HK-2 (cell line): ENCODE measurements around the gene CDON.

Experiments
- DNase-seq: peaks from one replicate; pipeline ENCODE4 v3.0.0-alpha.2; 2018; ENCODE audit not compliant: unreplicated experiment

CDON gene

GRCh38 chr11:126062679-126063506, at the start of gene CDON:
CDON (minus strand) TSS chr11:126062866; CDS start chr11:126023476, 39,390 bp downstream.
- DNase-seq: peak; percentile 81

GRCh38 chr11:126111458-126112116, 48.9 kb upstream of the CDON start:
- no peak for DNase-seq

GRCh38 chr11:126109941-126110731, 47.5 kb upstream of the CDON start:
- peak; percentile 11 for DNase-seq

- DNase-seq: no peak
These were observed 44.1 kb upstream of the CDON start for GRCh38 chr11:126106594-126107328.

- no peak for DNase-seq
These were observed 43.0 kb upstream of the CDON start for GRCh38 chr11:126105748-126106080.

- DNase-seq: no peak
These were observed 42.5 kb upstream of the CDON start for GRCh38 chr11:126105022-126105747.

GRCh38 chr11:126104420-126104819, 41.8 kb upstream of the CDON start:
- no peak for DNase-seq

GRCh38 chr11:126103150-126103549, 40.5 kb upstream of the CDON start:
- no peak for DNase-seq

- no peak for DNase-seq
These were observed 39.8 kb upstream of the CDON start for GRCh38 chr11:126102436-126102981.

GRCh38 chr11:126101930-126102283, 39.2 kb upstream of the CDON start:
- no peak for DNase-seq

- no peak for DNase-seq
These were observed 38.7 kb upstream of the CDON start for GRCh38 chr11:126101251-126101929.

- no peak for DNase-seq
These were observed 38.0 kb upstream of the CDON start for GRCh38 chr11:126100716-126101115.

- DNase-seq: no peak
These were observed 35.6 kb upstream of the CDON start for GRCh38 chr11:126098204-126098769.

- no peak for DNase-seq
These were observed 33.1 kb upstream of the CDON start for GRCh38 chr11:126095745-126096144.

- DNase-seq: no peak
These were observed 27.8 kb upstream of the CDON start for GRCh38 chr11:126090452-126090851.

- no peak for DNase-seq
These were observed 26.3 kb upstream of the CDON start for GRCh38 chr11:126088999-126089398.

- no peak for DNase-seq
These were observed 23.6 kb upstream of the CDON start for GRCh38 chr11:126086248-126086647.

GRCh38 chr11:126084608-126084912, 21.9 kb upstream of the CDON start:
- DNase-seq: no peak

GRCh38 chr11:126083829-126084607, 21.4 kb upstream of the CDON start:
- DNase-seq: no peak
